Measurements from ENCODE around the gene ATP5IF1. TPM values are rescaled to one million over a fixed set of nuclear protein-coding genes. Genes with fewer than 3 reads are reported as not detected.

The ATP5IF1 gene
- total and polyA plus RNA-seq, 9 of the 15 experiments (the other 6 are each of a cell fraction or from before 2014, with no cell fraction given) = 292 to 1,422 (median 388) TPM

DNA sequence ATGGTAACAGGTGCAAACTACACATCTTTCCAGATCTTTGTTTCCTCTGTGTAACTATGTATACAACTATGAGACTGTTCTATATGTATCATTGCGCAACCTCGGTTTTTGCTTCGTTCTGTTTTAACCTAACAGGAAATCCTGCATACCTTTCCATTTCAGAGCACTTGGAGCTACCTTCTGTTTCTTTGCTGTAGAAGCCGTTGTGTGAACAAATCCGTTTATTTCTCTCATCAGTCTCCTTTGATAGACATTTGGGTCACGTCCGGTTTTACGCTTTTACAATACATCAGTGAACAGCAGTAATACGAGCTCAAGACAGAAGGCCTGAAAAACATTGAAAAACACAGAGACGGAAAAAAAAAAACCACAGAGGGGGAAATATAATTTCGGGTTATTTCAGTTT is 10.5 kb downstream of the ATP5IF1 start (continued):
- TF ChIP-seq, protein P1, sequence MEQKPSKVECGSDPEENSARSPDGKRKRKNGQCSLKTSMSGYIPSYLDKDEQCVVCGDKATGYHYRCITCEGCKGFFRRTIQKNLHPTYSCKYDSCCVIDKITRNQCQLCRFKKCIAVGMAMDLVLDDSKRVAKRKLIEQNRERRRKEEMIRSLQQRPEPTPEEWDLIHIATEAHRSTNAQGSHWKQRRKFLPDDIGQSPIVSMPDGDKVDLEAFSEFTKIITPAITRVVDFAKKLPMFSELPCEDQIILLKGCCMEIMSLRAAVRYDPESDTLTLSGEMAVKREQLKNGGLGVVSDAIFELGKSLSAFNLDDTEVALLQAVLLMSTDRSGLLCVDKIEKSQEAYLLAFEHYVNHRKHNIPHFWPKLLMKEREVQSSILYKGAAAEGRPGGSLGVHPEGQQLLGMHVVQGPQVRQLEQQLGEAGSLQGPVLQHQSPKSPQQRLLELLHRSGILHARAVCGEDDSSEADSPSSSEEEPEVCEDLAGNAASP (IDR thresholded peaks at IDR 0.05) = no peak
- TF ChIP-seq EP400 (IDR thresholded peaks at IDR 0.05) = peak; percentile 60
- TF ChIP-seq ZNF347 (CRISPR knock-in tag; IDR thresholded peaks at IDR 0.05; ENCODE audit: low read depth) = no peak
- TF ChIP-seq KDM1A (IDR thresholded peaks at IDR 0.05) = 0 out of 4 replicates have a peak, but pooled peaks of 1 of the 2 experiments have one; percentile 39
- TF ChIP-seq SIN3A (IDR thresholded peaks at IDR 0.05; ENCODE audit: borderline replicate concordance in 2 of 2, control insufficient read depth in 1 of 2, low read depth in 2 of 2, low read length in 2 of 2) = no peak
- no peak for TF ChIP-seq ZNF766 (CRISPR knock-in tag; conservative IDR thresholded peaks at IDR 0.05)
- TF ChIP-seq, protein P2, sequence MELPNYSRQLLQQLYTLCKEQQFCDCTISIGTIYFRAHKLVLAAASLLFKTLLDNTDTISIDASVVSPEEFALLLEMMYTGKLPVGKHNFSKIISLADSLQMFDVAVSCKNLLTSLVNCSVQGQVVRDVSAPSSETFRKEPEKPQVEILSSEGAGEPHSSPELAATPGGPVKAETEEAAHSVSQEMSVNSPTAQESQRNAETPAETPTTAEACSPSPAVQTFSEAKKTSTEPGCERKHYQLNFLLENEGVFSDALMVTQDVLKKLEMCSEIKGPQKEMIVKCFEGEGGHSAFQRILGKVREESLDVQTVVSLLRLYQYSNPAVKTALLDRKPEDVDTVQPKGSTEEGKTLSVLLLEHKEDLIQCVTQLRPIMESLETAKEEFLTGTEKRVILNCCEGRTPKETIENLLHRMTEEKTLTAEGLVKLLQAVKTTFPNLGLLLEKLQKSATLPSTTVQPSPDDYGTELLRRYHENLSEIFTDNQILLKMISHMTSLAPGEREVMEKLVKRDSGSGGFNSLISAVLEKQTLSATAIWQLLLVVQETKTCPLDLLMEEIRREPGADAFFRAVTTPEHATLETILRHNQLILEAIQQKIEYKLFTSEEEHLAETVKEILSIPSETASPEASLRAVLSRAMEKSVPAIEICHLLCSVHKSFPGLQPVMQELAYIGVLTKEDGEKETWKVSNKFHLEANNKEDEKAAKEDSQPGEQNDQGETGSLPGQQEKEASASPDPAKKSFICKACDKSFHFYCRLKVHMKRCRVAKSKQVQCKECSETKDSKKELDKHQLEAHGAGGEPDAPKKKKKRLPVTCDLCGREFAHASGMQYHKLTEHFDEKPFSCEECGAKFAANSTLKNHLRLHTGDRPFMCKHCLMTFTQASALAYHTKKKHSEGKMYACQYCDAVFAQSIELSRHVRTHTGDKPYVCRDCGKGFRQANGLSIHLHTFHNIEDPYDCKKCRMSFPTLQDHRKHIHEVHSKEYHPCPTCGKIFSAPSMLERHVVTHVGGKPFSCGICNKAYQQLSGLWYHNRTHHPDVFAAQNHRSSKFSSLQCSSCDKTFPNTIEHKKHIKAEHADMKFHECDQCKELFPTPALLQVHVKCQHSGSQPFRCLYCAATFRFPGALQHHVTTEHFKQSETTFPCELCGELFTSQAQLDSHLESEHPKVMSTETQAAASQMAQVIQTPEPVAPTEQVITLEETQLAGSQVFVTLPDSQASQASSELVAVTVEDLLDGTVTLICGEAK (IDR thresholded peaks at IDR 0.05) = peak; percentile 54; the same call in 1 of the 2 replicates
- TF ChIP-seq, protein P2 (CRISPR knock-in tag; IDR thresholded peaks at IDR 0.05) = no peak
- TF ChIP-seq ZNF644 (tag; IDR thresholded peaks at IDR 0.05; ENCODE audit: low read depth) = peak; percentile 62
- no peak for TF ChIP-seq CREB1 (IDR thresholded peaks at IDR 0.05)
- TF ChIP-seq CREB1 (CRISPR knock-in tag; IDR thresholded peaks at IDR 0.05) = no peak
- no peak for TF ChIP-seq MTF1 (CRISPR knock-in tag; IDR thresholded peaks at IDR 0.05; ENCODE audit: borderline replicate concordance)
- peak; percentile 64; the same call in 1 of the 2 replicates for TF ChIP-seq FOXJ3 (CRISPR knock-in tag; IDR thresholded peaks at IDR 0.05)
- TF ChIP-seq, protein P3, sequence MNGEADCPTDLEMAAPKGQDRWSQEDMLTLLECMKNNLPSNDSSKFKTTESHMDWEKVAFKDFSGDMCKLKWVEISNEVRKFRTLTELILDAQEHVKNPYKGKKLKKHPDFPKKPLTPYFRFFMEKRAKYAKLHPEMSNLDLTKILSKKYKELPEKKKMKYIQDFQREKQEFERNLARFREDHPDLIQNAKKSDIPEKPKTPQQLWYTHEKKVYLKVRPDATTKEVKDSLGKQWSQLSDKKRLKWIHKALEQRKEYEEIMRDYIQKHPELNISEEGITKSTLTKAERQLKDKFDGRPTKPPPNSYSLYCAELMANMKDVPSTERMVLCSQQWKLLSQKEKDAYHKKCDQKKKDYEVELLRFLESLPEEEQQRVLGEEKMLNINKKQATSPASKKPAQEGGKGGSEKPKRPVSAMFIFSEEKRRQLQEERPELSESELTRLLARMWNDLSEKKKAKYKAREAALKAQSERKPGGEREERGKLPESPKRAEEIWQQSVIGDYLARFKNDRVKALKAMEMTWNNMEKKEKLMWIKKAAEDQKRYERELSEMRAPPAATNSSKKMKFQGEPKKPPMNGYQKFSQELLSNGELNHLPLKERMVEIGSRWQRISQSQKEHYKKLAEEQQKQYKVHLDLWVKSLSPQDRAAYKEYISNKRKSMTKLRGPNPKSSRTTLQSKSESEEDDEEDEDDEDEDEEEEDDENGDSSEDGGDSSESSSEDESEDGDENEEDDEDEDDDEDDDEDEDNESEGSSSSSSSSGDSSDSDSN (IDR thresholded peaks at IDR 0.05; ENCODE audit: borderline replicate concordance in 1 of 2, low read depth in 2 of 2, low read length in 2 of 2) = no peak
- TF ChIP-seq RBM25 (IDR thresholded peaks at IDR 0.05; ENCODE audit: low read depth, low read length, severe bottlenecking) = no peak
- 0 out of 2 replicates have a peak, but pooled peaks have one; percentile 73 for TF ChIP-seq KAT7 (CRISPR knock-in tag; IDR thresholded peaks at IDR 0.05; ENCODE audit: borderline replicate concordance)

Measured in K562 (cell line).